IMR-90 (cell line): Measurements from ENCODE around the gene PAK5.

Source experiments
- BHLHE40 ChIP-seq: fragments of 150-350 bp; IDR thresholded peaks from 2 replicates; pipeline ENCODE4 v1.6.1; 2016; ENCODE audit warnings: mild to moderate bottlenecking, low read depth, low read length
- CHD1 ChIP-seq: IDR thresholded peaks from 2 replicates; pipeline ENCODE4 v1.6.1; 2012; ENCODE audit warnings: low read depth, low read length, improper control_type of control experiment
- CTCF ChIP-seq: conservative IDR thresholded peaks from 2 replicates; pipeline ENCODE4 v1.5.1; 2012; ENCODE audit warnings: mild to moderate bottlenecking, low read depth, low read length, improper control_type of control experiment
- MAZ ChIP-seq: IDR thresholded peaks from 2 replicates; pipeline ENCODE4 v1.6.1; 2012; ENCODE audit warnings: low read depth, mild to moderate bottlenecking, low read length, improper control_type of control experiment, moderate library complexity, borderline replicate concordance
- POLR2A ChIP-seq: IDR thresholded peaks from 2 replicates; pipeline ENCODE4 v1.6.1; 2012; ENCODE audit warnings: mild to moderate bottlenecking, low read depth, low read length
- RAD21 ChIP-seq: IDR thresholded peaks from 2 replicates; pipeline ENCODE4 v1.6.1; 2012; ENCODE audit warnings: low read length, improper control_type of control experiment
- RCOR1 ChIP-seq: IDR thresholded peaks from 2 replicates; pipeline ENCODE4 v1.6.1; 2012; ENCODE audit warnings: mild to moderate bottlenecking, low read length, improper control_type of control experiment; ENCODE audit not compliant: insufficient replicate concordance
- SMC3 ChIP-seq: fragments of 150-350 bp; IDR thresholded peaks from 2 replicates; pipeline ENCODE4 v1.6.1; 2016; ENCODE audit warnings: low read depth, mild to moderate bottlenecking, antibody characterized with exemption, low read length, moderate library complexity

- TF ChIP-seq CTCF (no peak), SMC3 (no peak), BHLHE40 (no peak), RAD21 (no peak), CHD1 (no peak), POLR2A (no peak), RCOR1 (no peak), MAZ (no peak)
These were observed 339.6 kb downstream of the PAK5 start for GRCh38 chr20:9499126-9499899.
